ENCODE results near the gene CDA.
"Not testable (repeated sequence)": the region's sequence is repeated elsewhere in the genome, so short reads cannot be mapped to it uniquely, and the experiment has no call there.

- TF ChIP-seq CTCF (IDR thresholded peaks at IDR 0.05); REST (IDR thresholded peaks at IDR 0.05; ENCODE audit: insufficient read depth in 1 of 2, low read depth in 2 of 2, low read length in 1 of 2): not testable (repeated sequence)
These were observed 18.1 kb downstream of the CDA start for GRCh38 chr1:20606801-20607570.

Data from Panc1 (cell line).